Left ventricle myocardium inferior (tissue), 1 donor: ENCODE measurements around the gene TRMT2A. TPM values are rescaled to one million over a fixed set of nuclear protein-coding genes. Genes with fewer than 3 reads are reported as not detected.

Experiments used
- DNase-seq: peaks from one replicate; pipeline ENCODE4 v3.0.0-alpha.2; 2020
- H3K27ac ChIP-seq: fragments of 200-600 bp; replicated peaks from 2 replicates; pipeline ENCODE4 v1.8.0; 2021
- H3K27me3 ChIP-seq: fragments of 200-600 bp; 2 replicates; pipeline ENCODE4 v1.8.0; 2021; ENCODE audit warnings: low read depth
- H3K36me3 ChIP-seq: fragments of 200-600 bp; 2 replicates; pipeline ENCODE4 v1.8.0; 2021
- H3K4me1 ChIP-seq: fragments of 200-600 bp; 2 replicates; pipeline ENCODE4 v1.8.0; 2021
- H3K4me3 ChIP-seq: fragments of 200-600 bp; 2 replicates; pipeline ENCODE4 v1.8.0; 2021; ENCODE audit warnings: mild to moderate bottlenecking, moderate library complexity
- H3K9me3 ChIP-seq: fragments of 200-600 bp; replicated peaks from 2 replicates; pipeline ENCODE4 v1.8.0; 2021
- CTCF ChIP-seq: fragments of 200-600 bp; IDR thresholded peaks from 2 replicates; pipeline ENCODE4 v1.8.0; 2021; ENCODE audit warnings: antibody characterized with exemption, mild to moderate bottlenecking, borderline replicate concordance
- intact Hi-C: fragments of 100-400 bp; cut with micrococcal nuclease; formaldehyde crosslinking; loops from one replicate; pipeline ENCODE4 v1.11.0; 2022
- total RNA-seq: library from RNA; stranded (reverse); fragmentation: NEBNext Ultra II Directional; extraction: Animal tissue kit (Norgen Biotek cat#: 25700); gene quantifications from one replicate; pipeline ENCODE4 v1.2.1, GENCODE V29; 2021
- donor health status: DM: no; HTN: yes; CAD: no; lungs with severe emphysema.

Gene TRMT2A
- total RNA-seq, 1 donor from 2014 or later, result 27.8 TPM

GRCh38 chr22:20138868-20139267 lies 21.8 kb upstream of the TRMT2A start:
- Histone ChIP-seq H3K27me3 (no peaks in the 10 kb centered on the region), H3K36me3 (peaks cover 24% of the 10 kb centered on the region), H3K9me3 (no peaks in the 10 kb centered on the region), H3K4me1 (peaks cover 51% of the 10 kb centered on the region), H3K27ac (peak overlapping the region; percentile 81), H3K4me3 (no peak overlapping the region)
- intact Hi-C loops, result no loop called here
- no peak for TF ChIP-seq CTCF
- no peak for DNase-seq

GRCh38 chr22:20138417-20138738 lies 21.4 kb upstream of the TRMT2A start:
- Histone ChIP-seq H3K4me3 (peak overlapping the region; percentile 44), H3K4me1 (peaks cover 56% of the 10 kb centered on the region), H3K9me3 (no peaks in the 10 kb centered on the region), H3K27me3 (no peaks in the 10 kb centered on the region), H3K36me3 (peaks cover 20% of the 10 kb centered on the region), H3K27ac (peak overlapping the region; percentile 81)
- intact Hi-C loops, result no loop called here
- no peak for TF ChIP-seq CTCF
- DNase-seq, result no peak

- DNase-seq, result peak; percentile 60
- Histone ChIP-seq H3K36me3 (peaks cover 17% of the 10 kb centered on the region), H3K9me3 (no peaks in the 10 kb centered on the region), H3K27me3 (no peaks in the 10 kb centered on the region), H3K4me3 (peak overlapping the region; percentile 44), H3K4me1 (peaks cover 61% of the 10 kb centered on the region), H3K27ac (peak overlapping the region; percentile 81)
- intact Hi-C loops, result no loop called here
- TF ChIP-seq CTCF, result peak; percentile 9
Observed at GRCh38 chr22:20137671-20138416, 20.8 kb upstream of the TRMT2A start.

- Histone ChIP-seq H3K27me3 (no peaks in the 10 kb centered on the region), H3K4me1 (peaks cover 69% of the 10 kb centered on the region), H3K4me3 (peak overlapping the region; percentile 44), H3K9me3 (no peaks in the 10 kb centered on the region), H3K27ac (peak overlapping the region; percentile 81), H3K36me3 (peaks cover 17% of the 10 kb centered on the region)
- DNase-seq, result no peak
- intact Hi-C loops, result no loop called here
- no peak for TF ChIP-seq CTCF
Observed at GRCh38 chr22:20137113-20137512, 20.1 kb upstream of the TRMT2A start.

GRCh38 chr22:20136603-20136873 lies 19.5 kb upstream of the TRMT2A start:
- no peak for TF ChIP-seq CTCF
- no peaks in the 10 kb centered on the region for H3K27me3 ChIP-seq
- peaks cover 72% of the 10 kb centered on the region for H3K4me1 ChIP-seq

More at GRCh38 chr22:20136603-20136873, 19.5 kb upstream of the TRMT2A start:
- Histone ChIP-seq H3K4me3 (no peak overlapping the region), H3K9me3 (no peaks in the 10 kb centered on the region), H3K36me3 (peaks cover 17% of the 10 kb centered on the region), H3K27ac (peak overlapping the region; percentile 81)
- intact Hi-C loops, result no loop called here
- DNase-seq, result no peak
